Muscle layer of colon (tissue), 2 donors: ENCODE data around the gene SMIM38.

ENCODE experiments used
- H3K27ac ChIP-seq: one replicate; pipeline ENCODE4 v1.7.0; 2013; ENCODE audit warnings: low read depth, mild to moderate bottlenecking, low read length, moderate library complexity
- H3K27me3 ChIP-seq, 2 donors: one replicate each; pipeline ENCODE4 v1.7.0; 2013; ENCODE audit warnings: low read length in 2 of 2, mild to moderate bottlenecking in 2 of 2; ENCODE audit not compliant: insufficient read depth in 2 of 2, control insufficient read depth in 1 of 2
- H3K36me3 ChIP-seq: one replicate; pipeline ENCODE4 v1.7.0; 2013; ENCODE audit warnings: mild to moderate bottlenecking, low read length; ENCODE audit not compliant: insufficient read depth
- H3K4me1 ChIP-seq: one replicate; pipeline ENCODE4 v1.7.0; 2013; ENCODE audit warnings: mild to moderate bottlenecking, low read length; ENCODE audit not compliant: insufficient read depth
- H3K4me3 ChIP-seq, 2 donors: one replicate each; pipeline ENCODE4 v1.7.0; 2013; ENCODE audit warnings: low read length in 2 of 2, low read depth in 1 of 2, mild to moderate bottlenecking in 1 of 2, moderate library complexity in 1 of 2
- H3K9ac ChIP-seq: one replicate; pipeline ENCODE4 v1.7.0; 2013; ENCODE audit warnings: low read length
- H3K9me3 ChIP-seq: one replicate; pipeline ENCODE4 v1.7.0; 2013; ENCODE audit warnings: mild to moderate bottlenecking, low read length
- donor health status: abdominal sarcoma.
- donor health status: Adenocarcinoma of cecum.

Gene SMIM38

GRCh38 chr11:69193629-69194028 lies 37.9 kb downstream of the SMIM38 start:
- Histone ChIP-seq H3K9me3 (no peaks in the 10 kb centered on the region), H3K9ac (no peak overlapping the region), H3K4me3 (no peak overlapping the region), H3K27me3 (no peaks in the 10 kb centered on the region), H3K27ac (no peak overlapping the region), H3K4me1 (no peaks in the 10 kb centered on the region), H3K36me3 (no peaks in the 10 kb centered on the region)

GRCh38 chr11:69194396-69194795 lies 38.7 kb downstream of the SMIM38 start:
- H3K36me3 ChIP-seq: no peaks in the 10 kb centered on the region

DNA sequence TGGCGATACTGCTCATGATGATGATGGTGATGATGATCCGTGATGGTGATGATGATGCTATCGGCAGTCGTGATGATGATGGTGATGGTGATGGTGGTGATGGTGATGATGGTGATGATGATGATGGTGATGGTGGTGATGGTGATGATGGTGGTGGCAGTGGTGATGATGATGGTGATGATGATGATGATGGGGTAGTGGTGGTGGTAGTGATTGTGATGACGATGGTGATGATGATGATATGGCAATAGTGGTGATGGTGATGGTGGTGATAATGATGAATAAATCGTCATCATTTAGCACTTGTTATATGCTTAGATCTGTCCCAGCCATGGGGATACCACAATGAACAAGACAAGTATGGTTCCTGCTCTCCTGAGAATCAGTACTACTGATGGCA lies 39.2 kb downstream of the SMIM38 start:
- no peak overlapping the region for H3K27ac ChIP-seq
- no peaks in the 10 kb centered on the region for H3K27me3 ChIP-seq
- H3K9ac ChIP-seq: no peak overlapping the region
- no peaks in the 10 kb centered on the region for H3K9me3 ChIP-seq
- no peaks in the 10 kb centered on the region for H3K36me3 ChIP-seq
- no peaks in the 10 kb centered on the region for H3K4me1 ChIP-seq
- H3K4me3 ChIP-seq: no peak overlapping the region

More at GRCh38 chr11:69194396-69194795, 38.7 kb downstream of the SMIM38 start:
- H3K9me3 ChIP-seq: no peaks in the 10 kb centered on the region
- no peaks in the 10 kb centered on the region for H3K4me1 ChIP-seq
- no peak overlapping the region for H3K9ac ChIP-seq
- H3K27ac ChIP-seq: no peak overlapping the region
- H3K4me3 ChIP-seq: no peak overlapping the region
- no peaks in the 10 kb centered on the region for H3K27me3 ChIP-seq

GRCh38 chr11:69195824-69196782 lies 40.4 kb downstream of the SMIM38 start:
- Histone ChIP-seq H3K36me3 (no peaks in the 10 kb centered on the region), H3K27me3 (no peaks in the 10 kb centered on the region), H3K27ac (no peak overlapping the region), H3K9me3 (no peaks in the 10 kb centered on the region), H3K4me3 (no peak overlapping the region), H3K4me1 (no peaks in the 10 kb centered on the region), H3K9ac (no peak overlapping the region)

DNA sequence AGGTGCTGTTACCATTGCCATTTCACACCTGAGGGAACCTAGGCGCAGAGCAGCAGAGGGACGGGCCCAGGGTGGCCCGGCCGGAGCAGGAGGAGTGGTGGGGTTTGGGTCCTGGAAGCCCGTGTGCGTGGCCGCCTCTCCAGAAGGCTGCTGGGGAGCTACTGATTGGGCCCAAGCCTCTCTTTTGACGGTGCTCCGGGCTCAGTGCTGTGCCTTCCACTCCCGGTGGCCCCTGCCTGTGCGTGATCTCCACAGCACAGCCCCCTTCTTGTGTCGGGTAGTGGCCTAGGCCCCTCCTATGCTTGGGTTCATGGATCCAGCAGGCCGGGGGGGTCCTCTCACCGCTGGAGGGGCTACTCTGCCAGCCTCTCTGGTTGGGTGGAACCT lies 41.0 kb downstream of the SMIM38 start:
- Histone ChIP-seq H3K27me3 (no peaks in the 10 kb centered on the region), H3K27ac (no peak overlapping the region), H3K9ac (no peak overlapping the region), H3K9me3 (no peaks in the 10 kb centered on the region), H3K36me3 (no peaks in the 10 kb centered on the region), H3K4me1 (no peaks in the 10 kb centered on the region), H3K4me3 (no peak overlapping the region)

DNA sequence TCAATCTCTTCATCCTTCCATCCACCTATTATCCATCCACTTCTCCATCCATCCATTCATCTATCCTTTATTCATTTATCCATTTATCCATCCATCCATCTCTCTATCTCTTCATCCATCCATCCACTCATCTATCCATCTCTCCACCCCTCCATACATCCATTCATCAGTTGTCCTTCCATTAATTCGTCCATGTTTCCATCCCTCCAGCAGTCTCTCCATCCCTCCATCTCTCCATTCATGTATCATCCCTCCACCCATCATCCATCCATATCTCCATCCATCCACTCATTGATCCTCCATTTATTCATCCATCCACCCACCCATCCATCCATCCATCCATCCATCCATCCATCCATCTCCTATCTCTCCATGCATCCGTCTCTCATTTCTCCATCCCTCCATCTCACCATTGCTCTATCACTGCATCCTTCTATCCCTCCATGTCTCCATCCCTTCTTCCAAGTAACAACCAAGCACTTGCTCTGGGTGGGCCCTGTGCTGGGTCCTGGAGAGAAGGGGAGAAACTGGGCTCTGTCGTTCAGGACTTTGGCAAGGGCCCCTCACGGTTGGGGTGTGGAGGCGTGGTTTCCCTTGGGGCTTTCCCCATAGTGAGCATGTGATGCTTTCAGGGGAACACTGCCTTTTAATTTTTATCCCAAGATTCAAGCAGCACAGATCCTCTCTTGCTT lies 43.3 kb downstream of the SMIM38 start:
- no peaks in the 10 kb centered on the region for H3K27me3 ChIP-seq
- no peak overlapping the region for H3K9ac ChIP-seq
- no peaks in the 10 kb centered on the region for H3K9me3 ChIP-seq
- H3K36me3 ChIP-seq: no peaks in the 10 kb centered on the region
- H3K4me3 ChIP-seq: no peak overlapping the region
- H3K27ac ChIP-seq: no peak overlapping the region
- H3K4me1 ChIP-seq: no peaks in the 10 kb centered on the region

DNA sequence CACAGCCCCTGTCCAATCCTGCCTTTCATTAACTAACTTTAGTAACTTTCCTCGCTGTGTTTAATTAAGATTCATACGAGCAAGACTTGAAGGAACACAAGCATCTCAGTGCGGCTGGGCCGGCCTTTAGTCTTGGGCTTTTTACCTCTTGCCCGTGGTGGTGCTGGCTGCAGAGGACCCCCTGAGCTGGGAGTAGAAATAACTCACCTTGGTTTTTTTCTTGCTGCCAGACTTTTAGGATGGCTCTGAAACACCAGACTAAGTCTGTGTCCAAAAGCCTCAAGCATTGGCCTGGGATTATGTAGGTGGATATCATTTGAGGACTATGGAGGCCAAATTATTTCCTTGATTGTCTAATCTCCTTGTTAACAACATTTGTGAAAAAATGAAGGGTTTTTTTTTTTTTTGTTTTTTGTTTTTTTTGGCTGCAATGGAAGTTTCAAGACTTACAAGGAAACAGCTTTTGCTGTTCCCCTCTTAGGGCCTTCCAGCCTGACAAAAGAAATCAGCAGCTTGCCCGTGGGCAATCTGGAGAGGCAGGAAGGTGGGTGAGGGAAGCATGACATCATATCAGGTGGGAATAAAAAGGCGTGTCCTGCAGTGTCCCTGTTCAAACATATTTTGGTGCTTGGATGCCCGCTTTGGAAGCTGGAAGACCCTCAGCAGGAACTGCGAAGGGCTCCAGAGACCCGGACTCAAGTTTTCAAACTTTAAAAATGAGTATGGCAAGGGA lies 44.0 kb downstream of the SMIM38 start:
- Histone ChIP-seq H3K27ac (no peak overlapping the region), H3K4me1 (no peaks in the 10 kb centered on the region), H3K36me3 (no peaks in the 10 kb centered on the region), H3K27me3 (no peaks in the 10 kb centered on the region), H3K4me3 (no peak overlapping the region), H3K9me3 (no peaks in the 10 kb centered on the region), H3K9ac (no peak overlapping the region)

GRCh38 chr11:69200331-69201065 lies 44.8 kb downstream of the SMIM38 start:
- no peak overlapping the region for H3K4me3 ChIP-seq
- H3K36me3 ChIP-seq: no peaks in the 10 kb centered on the region
- H3K9me3 ChIP-seq: no peaks in the 10 kb centered on the region
- H3K9ac ChIP-seq: no peak overlapping the region
- H3K4me1 ChIP-seq: no peaks in the 10 kb centered on the region
- H3K27ac ChIP-seq: no peak overlapping the region
- no peaks in the 10 kb centered on the region for H3K27me3 ChIP-seq

DNA sequence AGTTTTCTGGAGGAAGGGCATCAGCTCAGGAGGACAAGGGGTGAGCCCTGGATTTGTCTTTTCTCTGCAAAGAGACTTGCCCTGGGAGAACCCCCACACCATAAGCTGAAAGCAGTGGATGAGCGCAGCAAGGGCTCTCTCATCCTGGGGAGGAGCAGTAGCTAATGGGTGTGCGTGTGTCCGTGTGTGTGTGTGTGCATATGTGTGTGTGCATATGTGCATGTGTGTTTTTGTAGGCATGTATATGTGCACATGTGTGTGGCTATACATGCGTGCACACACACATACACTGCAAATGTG lies 45.3 kb downstream of the SMIM38 start:
- Histone ChIP-seq H3K4me3 (no peak overlapping the region), H3K27me3 (no peaks in the 10 kb centered on the region), H3K27ac (no peak overlapping the region), H3K9me3 (no peaks in the 10 kb centered on the region), H3K9ac (no peak overlapping the region), H3K4me1 (no peaks in the 10 kb centered on the region), H3K36me3 (no peaks in the 10 kb centered on the region)

DNA sequence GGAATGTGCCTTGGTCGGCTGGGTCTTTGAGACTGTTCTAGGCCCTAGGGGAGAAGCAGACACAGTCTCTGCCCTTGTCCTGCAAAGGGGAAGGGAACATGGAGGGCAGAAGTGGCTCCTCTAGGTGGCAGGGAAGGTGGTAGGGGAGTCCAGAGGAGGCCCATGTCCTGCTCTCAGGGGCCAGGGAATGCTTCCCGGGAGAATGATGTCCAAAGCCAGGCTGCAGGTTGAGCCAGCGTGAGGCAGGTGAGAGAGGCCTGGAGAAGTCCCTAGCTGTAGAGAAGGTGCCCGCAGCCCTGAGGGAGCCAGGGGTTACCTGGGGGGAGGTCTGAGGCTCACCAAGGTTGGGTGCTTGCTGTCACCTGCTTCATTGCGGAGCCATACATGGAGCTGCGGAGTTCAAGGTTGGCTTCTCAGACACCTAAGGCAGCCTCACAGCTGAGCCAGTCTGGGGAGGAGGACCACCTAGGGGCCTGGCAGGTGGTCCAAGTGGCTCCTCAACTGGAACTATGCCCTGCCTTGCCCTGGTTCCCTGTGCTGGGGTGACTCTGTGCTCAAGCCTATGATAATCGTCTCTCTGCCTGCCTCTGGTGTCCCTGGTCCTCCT lies 46.1 kb downstream of the SMIM38 start:
- no peak overlapping the region for H3K9ac ChIP-seq
- no peaks in the 10 kb centered on the region for H3K9me3 ChIP-seq
- H3K27ac ChIP-seq: no peak overlapping the region
- H3K36me3 ChIP-seq: no peaks in the 10 kb centered on the region
- H3K27me3 ChIP-seq: no peaks in the 10 kb centered on the region
- H3K4me3 ChIP-seq: no peak overlapping the region
- H3K4me1 ChIP-seq: no peaks in the 10 kb centered on the region
